ENCODE measurements around the gene SEMA6D.

SEMA6D gene

DNA sequence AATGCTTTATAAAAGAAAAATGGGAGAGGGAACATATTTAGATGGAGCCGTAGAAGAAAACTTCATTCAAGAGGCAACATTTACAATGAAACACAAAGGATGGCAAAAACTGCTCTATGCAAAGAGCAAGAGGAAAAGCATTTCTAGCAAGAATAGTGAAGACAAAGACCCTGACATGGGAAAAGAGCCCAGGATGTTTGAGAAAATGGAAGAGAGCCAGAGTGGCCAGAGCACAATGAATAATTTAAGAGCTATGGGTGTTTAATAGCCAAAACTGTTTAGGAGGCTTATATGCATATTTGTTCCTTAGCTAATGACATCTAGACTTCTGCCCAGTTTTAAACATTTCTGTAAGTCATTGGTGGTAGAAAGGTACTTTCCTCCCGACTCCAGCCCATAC is 25.4 kb upstream of the SEMA6D start:
- in situ Hi-C loops (cut with MboI; ENCODE audit: low sequenced_read_pairs, unreplicated experiment), result no loop called here
- no peak for DNase-seq (ENCODE audit: low spot score)
- TF ChIP-seq, protein P1, sequence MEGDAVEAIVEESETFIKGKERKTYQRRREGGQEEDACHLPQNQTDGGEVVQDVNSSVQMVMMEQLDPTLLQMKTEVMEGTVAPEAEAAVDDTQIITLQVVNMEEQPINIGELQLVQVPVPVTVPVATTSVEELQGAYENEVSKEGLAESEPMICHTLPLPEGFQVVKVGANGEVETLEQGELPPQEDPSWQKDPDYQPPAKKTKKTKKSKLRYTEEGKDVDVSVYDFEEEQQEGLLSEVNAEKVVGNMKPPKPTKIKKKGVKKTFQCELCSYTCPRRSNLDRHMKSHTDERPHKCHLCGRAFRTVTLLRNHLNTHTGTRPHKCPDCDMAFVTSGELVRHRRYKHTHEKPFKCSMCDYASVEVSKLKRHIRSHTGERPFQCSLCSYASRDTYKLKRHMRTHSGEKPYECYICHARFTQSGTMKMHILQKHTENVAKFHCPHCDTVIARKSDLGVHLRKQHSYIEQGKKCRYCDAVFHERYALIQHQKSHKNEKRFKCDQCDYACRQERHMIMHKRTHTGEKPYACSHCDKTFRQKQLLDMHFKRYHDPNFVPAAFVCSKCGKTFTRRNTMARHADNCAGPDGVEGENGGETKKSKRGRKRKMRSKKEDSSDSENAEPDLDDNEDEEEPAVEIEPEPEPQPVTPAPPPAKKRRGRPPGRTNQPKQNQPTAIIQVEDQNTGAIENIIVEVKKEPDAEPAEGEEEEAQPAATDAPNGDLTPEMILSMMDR (IDR thresholded peaks at IDR 0.05; ENCODE audit: borderline replicate concordance, control extremely low read depth, extremely low read depth, insufficient read depth, missing control alignments), result no peak

DNA sequence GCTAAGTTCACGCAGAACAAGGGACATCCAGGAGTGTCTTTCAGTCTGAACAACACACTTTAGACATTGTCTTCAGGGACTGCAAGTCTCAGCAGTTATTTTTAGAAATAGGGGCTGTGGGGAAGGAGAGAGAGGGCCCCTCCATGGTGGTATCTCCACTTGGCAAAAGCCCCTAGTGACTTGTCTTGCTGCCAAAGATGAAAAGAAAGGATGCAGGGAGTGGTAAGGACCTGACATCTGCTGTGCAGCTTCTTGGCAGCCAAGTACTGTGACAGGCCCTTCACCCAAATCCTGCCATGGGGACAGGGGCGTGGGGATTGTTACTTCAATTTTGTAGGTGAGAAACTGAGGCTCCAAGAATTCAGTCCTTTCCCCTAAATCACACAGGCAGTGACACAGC is 21.0 kb upstream of the SEMA6D start:
- TF ChIP-seq, protein P1 (IDR thresholded peaks at IDR 0.05; ENCODE audit: borderline replicate concordance, control extremely low read depth, extremely low read depth, insufficient read depth, missing control alignments), result no peak
- no peak for DNase-seq (ENCODE audit: low spot score)
- in situ Hi-C loops (cut with MboI; ENCODE audit: low sequenced_read_pairs, unreplicated experiment), result no loop called here

DNA sequence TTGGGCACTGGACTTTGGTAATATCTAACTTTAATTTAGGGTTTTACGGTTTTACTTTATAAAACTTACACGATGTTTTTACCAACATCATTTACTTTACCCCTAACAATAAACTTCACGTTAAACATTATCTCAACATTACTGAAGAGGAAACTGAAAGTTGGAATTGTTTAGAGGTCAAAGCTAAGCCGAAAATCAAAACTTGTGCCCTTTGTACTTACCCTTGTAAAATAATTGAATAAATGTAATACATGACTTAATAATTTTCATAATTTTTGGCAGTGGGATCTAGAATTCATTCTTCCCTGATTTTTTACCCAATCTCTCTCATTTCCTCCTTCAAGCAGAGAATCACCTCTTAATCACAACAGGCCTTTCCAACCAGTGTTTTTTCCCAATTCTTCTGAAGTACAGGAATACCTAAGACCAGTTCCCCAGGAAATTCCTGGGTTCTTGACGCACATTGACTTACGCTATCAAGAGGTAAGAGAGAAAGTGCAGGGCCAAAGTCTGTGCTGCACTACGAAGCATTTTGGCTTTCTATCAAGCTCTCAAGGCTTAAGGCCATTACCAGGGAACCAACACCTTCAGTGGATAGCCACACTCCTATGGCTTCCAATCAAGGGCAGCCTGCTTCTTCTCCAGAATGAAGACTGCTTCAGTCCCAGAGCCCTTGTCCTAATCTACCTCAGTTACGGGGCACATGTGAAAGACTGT is 11.9 kb upstream of the SEMA6D start:
- no peak for DNase-seq (ENCODE audit: low spot score)
- TF ChIP-seq, protein P1 (IDR thresholded peaks at IDR 0.05; ENCODE audit: borderline replicate concordance, control extremely low read depth, extremely low read depth, insufficient read depth, missing control alignments), result no peak
- in situ Hi-C loops (cut with MboI; ENCODE audit: low sequenced_read_pairs, unreplicated experiment), result no loop called here

DNA sequence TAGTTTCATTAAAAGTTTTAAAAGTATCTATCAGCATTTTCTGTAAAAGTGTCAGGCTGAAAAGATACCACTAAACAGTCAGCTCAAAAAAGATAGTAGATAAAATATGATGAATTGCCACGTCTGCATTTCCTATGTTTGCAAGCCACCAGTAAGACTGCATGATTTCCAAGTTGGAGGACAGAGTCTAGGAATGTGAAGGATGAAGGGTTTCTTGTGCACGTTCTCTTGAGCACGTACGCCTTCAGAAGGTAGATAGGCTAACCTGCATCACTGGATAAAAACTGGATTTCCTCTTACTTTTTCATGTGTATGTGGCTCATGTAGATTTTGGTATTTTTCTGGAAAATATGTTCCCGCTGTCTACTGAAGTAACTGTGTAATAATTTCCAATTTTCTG is 9.9 kb upstream of the SEMA6D start:
- TF ChIP-seq, protein P1 (IDR thresholded peaks at IDR 0.05; ENCODE audit: borderline replicate concordance, control extremely low read depth, extremely low read depth, insufficient read depth, missing control alignments), result no peak
- in situ Hi-C loops (cut with MboI; ENCODE audit: low sequenced_read_pairs, unreplicated experiment), result no loop called here
- DNase-seq (ENCODE audit: low spot score), result no peak

DNA sequence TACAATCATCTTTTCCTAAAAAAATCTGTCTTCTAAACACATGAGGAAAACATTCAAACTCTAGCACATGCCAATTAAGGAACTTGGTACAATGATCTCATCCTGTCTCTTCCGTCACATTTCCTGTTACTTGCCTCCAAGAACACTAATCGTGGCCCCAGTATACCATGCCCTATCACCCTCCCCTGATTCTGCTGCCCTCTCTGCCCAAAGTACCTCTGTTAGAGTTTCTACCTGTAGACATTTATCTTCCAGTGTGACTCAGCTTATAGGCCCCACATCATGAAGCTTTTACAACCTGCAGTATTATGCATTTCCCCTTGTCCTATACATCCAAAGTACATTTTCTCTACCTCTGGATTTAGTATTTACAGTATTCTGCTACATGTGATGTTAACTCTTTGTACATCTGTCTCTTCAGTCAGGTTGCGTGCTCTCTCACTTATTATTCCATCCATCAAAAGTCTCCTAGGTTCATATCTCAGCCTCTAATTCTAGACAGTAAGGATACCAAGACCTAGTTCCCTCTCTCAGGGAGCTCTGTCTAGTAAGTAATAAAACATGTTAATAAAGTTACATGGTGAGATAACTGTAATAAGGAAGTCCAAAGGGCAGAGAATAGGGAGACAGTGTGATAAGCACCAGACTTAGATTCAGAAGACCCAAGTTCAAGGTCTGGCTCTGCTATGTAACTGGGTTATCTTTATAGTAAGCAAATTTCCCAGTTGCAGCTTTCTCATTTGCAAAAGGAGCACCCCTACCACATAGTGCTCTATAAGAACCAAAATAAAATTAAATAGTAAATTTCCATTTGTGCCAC is 8.9 kb upstream of the SEMA6D start:
- TF ChIP-seq, protein P1 (IDR thresholded peaks at IDR 0.05; ENCODE audit: borderline replicate concordance, control extremely low read depth, extremely low read depth, insufficient read depth, missing control alignments), result no peak
- DNase-seq (ENCODE audit: low spot score), result no peak
- in situ Hi-C loops (cut with MboI; ENCODE audit: low sequenced_read_pairs, unreplicated experiment), result no loop called here

DNA sequence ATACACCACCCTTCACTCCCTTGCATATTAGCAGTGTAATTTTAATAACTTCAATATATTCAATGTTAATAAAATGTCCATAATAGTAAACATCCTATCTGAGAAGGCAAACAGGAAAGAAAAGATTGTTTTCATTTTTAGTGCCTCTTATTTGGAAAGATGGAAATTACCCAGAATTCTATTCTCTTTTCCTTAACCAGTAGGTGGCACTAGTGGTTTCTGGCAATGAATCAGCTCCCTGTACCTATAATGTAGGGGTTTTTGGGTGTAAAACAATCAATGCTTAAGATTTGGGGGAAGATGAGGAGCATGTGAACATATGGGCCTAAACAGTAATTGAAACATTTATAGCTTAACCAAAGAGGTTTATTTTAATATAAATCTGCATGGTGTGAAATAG is 5.7 kb upstream of the SEMA6D start:
- in situ Hi-C loops (cut with MboI; ENCODE audit: low sequenced_read_pairs, unreplicated experiment), result no loop called here
- TF ChIP-seq, protein P1 (IDR thresholded peaks at IDR 0.05; ENCODE audit: borderline replicate concordance, control extremely low read depth, extremely low read depth, insufficient read depth, missing control alignments), result peak; percentile 28
- peak; percentile 54 for DNase-seq (ENCODE audit: low spot score)

Data from GM13976 (cell line).